A673 (cell line): Measurements from ENCODE around the gene C11orf54. TPM values are rescaled to one million over a fixed set of nuclear protein-coding genes. Genes with fewer than 3 reads are reported as not detected.

Experiments used
- BruUV-seq: library from RNA; stranded (reverse); fragments of 400-500 nt; replicated peaks from 2 replicates; lab custom pipeline; 2021; lab: Mats Ljungman, UMichigan
- CTCF ChIA-PET: fragments of 300-600 bp; sonication (Branson Sonifier 250); formaldehyde crosslinking; loops from one replicate; lab custom pipeline; 2022; ENCODE audit warnings: antibody characterized with exemption; lab: Charles Lee
- POLR2A ChIA-PET: fragments of 300-600 bp; sonication (Branson Sonifier 250); formaldehyde crosslinking; loops from one replicate; lab custom pipeline; 2022; ENCODE audit warnings: antibody characterized with exemption; ENCODE audit not compliant: low non-redundant PET; lab: Charles Lee
- DNase-seq: peaks from one replicate; pipeline ENCODE4 v3.0.0-alpha.2; 2015; ENCODE audit warnings: low spot score
- H3K27ac ChIP-seq: fragments of 200-600 bp; sonication (generic); 2 replicates; pipeline ENCODE4 v1.5.1; 2016; ENCODE audit warnings: mixed run types, low read depth, mild to moderate bottlenecking, mixed read lengths, antibody characterized with exemption, low read length; ENCODE audit not compliant: poor library complexity, severe bottlenecking
- H3K27me3 ChIP-seq: fragments of 200-600 bp; sonication (generic); replicated peaks from 2 replicates; pipeline ENCODE4 v1.6.1; 2017; ENCODE audit warnings: mixed run types, low read depth, mild to moderate bottlenecking, mixed read lengths, antibody characterized with exemption, low read length; ENCODE audit not compliant: insufficient read depth, poor library complexity
- H3K36me3 ChIP-seq: fragments of 200-600 bp; sonication (generic); 2 replicates; pipeline ENCODE4 v1.6.1; 2016; ENCODE audit warnings: mixed run types, mild to moderate bottlenecking, mixed read lengths, antibody characterized with exemption, low read length; ENCODE audit not compliant: insufficient read depth, poor library complexity, severe bottlenecking
- H3K4me1 ChIP-seq: fragments of 200-600 bp; sonication (generic); 2 replicates; pipeline ENCODE4 v1.6.1; 2017; ENCODE audit warnings: mixed run types, mild to moderate bottlenecking, mixed read lengths, antibody characterized with exemption, low read length; ENCODE audit not compliant: insufficient read depth, poor library complexity, severe bottlenecking
- H3K4me3 ChIP-seq: fragments of 200-600 bp; sonication (generic); 2 replicates; pipeline ENCODE4 v1.5.1; 2016; ENCODE audit warnings: low read depth, mixed run types, mild to moderate bottlenecking, mixed read lengths, low read length; ENCODE audit not compliant: poor library complexity, severe bottlenecking
- H3K9me3 ChIP-seq: fragments of 200-600 bp; sonication (generic); 2 replicates; pipeline ENCODE4 v1.6.1; 2016; ENCODE audit warnings: mixed run types, low read depth, mild to moderate bottlenecking, mixed read lengths, antibody characterized with exemption, low read length; ENCODE audit not compliant: poor library complexity, severe bottlenecking
- EZH2 ChIP-seq: fragments of 200-600 bp; sonication (generic); IDR thresholded peaks from 2 replicates; pipeline ENCODE4 v1.6.1; 2017; ENCODE audit warnings: borderline replicate concordance, low read depth, mild to moderate bottlenecking, mixed read lengths, antibody characterized with exemption, low read length; ENCODE audit not compliant: poor library complexity, severe bottlenecking
- intact Hi-C: fragments of 100-400 bp; cut with micrococcal nuclease; formaldehyde crosslinking; loops from one replicate; pipeline ENCODE4 v1.10.0; 2022; ENCODE audit not compliant: unreplicated experiment
- total RNA-seq: library from RNA; stranded (reverse); gene quantifications from 2 replicates; pipeline ENCODE4 v1.2.3, GENCODE V29; 2021
- TF ChIP-seq, protein P1 (sequence below): fragments of 300-800, 200-600 bp; sonication (generic); conservative IDR thresholded peaks from 2 replicates; pipeline ENCODE4 v1.5.1; 2017; ENCODE audit warnings: low read depth, mild to moderate bottlenecking, antibody characterized with exemption, low read length, moderate library complexity, mixed read lengths

Gene C11orf54
- total RNA-seq, 1 experiment from 2014 or later = 26.2 TPM

DNA sequence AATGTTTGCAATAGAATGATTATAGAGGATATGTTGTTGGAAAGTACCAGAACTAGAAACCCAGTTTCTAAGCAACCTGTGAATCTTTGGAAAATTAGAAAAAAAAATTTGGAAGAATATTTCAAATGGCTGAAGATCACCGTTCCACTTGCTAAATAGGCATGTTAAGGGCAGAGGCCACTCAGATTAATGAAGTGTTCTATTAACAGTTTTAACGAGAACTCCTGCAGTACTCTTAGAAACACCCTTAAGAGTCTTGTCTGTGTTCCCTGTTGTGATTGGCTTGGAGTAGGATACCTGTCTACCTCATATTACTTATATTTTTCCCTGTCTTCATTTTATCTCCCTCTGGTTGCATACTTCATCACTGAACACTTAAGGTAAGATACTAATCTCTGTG lies 4.6 kb downstream of the C11orf54 start:
- TF ChIP-seq, protein P1, sequence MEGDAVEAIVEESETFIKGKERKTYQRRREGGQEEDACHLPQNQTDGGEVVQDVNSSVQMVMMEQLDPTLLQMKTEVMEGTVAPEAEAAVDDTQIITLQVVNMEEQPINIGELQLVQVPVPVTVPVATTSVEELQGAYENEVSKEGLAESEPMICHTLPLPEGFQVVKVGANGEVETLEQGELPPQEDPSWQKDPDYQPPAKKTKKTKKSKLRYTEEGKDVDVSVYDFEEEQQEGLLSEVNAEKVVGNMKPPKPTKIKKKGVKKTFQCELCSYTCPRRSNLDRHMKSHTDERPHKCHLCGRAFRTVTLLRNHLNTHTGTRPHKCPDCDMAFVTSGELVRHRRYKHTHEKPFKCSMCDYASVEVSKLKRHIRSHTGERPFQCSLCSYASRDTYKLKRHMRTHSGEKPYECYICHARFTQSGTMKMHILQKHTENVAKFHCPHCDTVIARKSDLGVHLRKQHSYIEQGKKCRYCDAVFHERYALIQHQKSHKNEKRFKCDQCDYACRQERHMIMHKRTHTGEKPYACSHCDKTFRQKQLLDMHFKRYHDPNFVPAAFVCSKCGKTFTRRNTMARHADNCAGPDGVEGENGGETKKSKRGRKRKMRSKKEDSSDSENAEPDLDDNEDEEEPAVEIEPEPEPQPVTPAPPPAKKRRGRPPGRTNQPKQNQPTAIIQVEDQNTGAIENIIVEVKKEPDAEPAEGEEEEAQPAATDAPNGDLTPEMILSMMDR = no peak
- no peak for TF ChIP-seq EZH2
- Histone ChIP-seq H3K36me3 (peaks cover 14% of the 10 kb centered on the region), H3K27me3 (no peaks in the 10 kb centered on the region), H3K4me1 (no peaks in the 10 kb centered on the region), H3K27ac (no peak overlapping the region), H3K9me3 (no peaks in the 10 kb centered on the region), H3K4me3 (no peak overlapping the region)
- POLR2A ChIA-PET = interaction anchor here (0.5 kb wide), 1 partner anchor 56 kb away, joined by 3 read pairs; no protein-coding TSS in a partner anchor
- CTCF ChIA-PET = no interaction called here
- no TSS peak for BruUV-seq
- DNase-seq = no peak
- intact Hi-C loops = no loop called here

DNA sequence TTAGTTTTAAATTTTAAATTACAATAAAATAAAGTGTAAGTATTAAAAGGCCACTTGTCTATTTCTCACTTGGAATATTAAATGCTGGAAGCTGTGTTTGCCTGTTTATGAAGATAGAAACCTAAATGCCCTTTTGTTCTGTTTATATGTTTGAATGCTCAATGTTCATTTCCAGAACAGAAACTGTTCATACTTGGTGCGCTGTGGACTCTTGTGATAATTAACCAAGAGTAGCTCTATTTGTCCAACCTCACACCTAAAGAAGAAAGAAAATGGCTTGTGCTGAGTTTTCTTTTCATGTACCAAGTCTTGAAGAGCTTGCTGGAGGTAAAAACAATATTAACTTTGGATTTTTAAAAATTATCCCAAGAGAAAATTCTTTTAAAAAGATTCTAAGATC lies 5.7 kb downstream of the C11orf54 start:
- H3K4me1 ChIP-seq = no peaks in the 10 kb centered on the region
- no TSS peak for BruUV-seq
- DNase-seq = no peak
- ChIA-PET POLR2A (no interaction called here), CTCF (no interaction called here)
- TF ChIP-seq, protein P1 = no peak
- no peak for TF ChIP-seq EZH2
- H3K27me3 ChIP-seq = no peaks in the 10 kb centered on the region
- no peak overlapping the region for H3K4me3 ChIP-seq
- intact Hi-C loops = no loop called here
- peaks cover 14% of the 10 kb centered on the region for H3K36me3 ChIP-seq
- H3K9me3 ChIP-seq = no peaks in the 10 kb centered on the region
- no peak overlapping the region for H3K27ac ChIP-seq

DNA sequence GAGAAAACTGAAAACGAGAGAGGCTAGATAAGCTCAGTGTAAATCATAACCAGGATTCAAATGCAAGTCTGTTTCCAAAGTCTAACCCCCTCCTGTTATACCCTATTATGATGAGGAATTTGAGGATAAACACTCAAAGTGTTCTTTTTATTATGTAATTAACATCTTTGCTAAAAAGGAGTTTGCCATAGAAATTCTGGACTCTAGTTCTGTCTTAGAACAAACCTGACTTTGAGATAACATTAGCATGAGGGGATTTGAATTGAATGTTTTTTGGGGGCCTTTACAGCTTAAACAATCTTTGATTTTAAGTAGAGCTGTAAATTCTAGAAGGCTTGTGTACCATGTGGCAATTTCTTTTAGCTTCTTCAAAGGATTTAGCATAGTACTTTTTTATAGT lies 9.5 kb downstream of the C11orf54 start:
- ChIA-PET CTCF (no interaction called here), POLR2A (no interaction called here)
- H3K27ac ChIP-seq = no peak overlapping the region
- H3K4me3 ChIP-seq = no peak overlapping the region
- H3K9me3 ChIP-seq = no peaks in the 10 kb centered on the region
- no peak for DNase-seq
- BruUV-seq = no TSS peak
- TF ChIP-seq, protein P1 = no peak
- intact Hi-C loops = no loop called here
- no peaks in the 10 kb centered on the region for H3K4me1 ChIP-seq
- no peaks in the 10 kb centered on the region for H3K27me3 ChIP-seq
- H3K36me3 ChIP-seq = peaks cover 8% of the 10 kb centered on the region
